Epithelial cell of proximal tubule (primary cell): Measurements from ENCODE around the gene TSPAN14. TPM values are rescaled to one million over a fixed set of nuclear protein-coding genes. Genes with fewer than 3 reads are reported as not detected.

Experiments used
- DNase-seq: peaks from one replicate; pipeline ENCODE4 v3.0.0-alpha.2; 2011; ENCODE audit warnings: low read depth
- H3K4me3 ChIP-seq: 2 replicates; pipeline ENCODE4 v1.5.1; 2011; ENCODE audit warnings: low read depth, mild to moderate bottlenecking, low read length
- total RNA-seq: library from RNA; depleted of rRNA; stranded (reverse); fragments of >200 nt; gene quantifications from 2 replicates; pipeline ENCODE4 v1.2.3, GENCODE V29; 2015
- TF ChIP-seq, protein P1 (sequence below): conservative IDR thresholded peaks from 2 replicates; pipeline ENCODE4 v1.5.1; 2012; ENCODE audit warnings: low read depth, mild to moderate bottlenecking, low read length

TSPAN14 gene
- total RNA-seq, 1 donor from 2014 or later = 139 TPM

DNA sequence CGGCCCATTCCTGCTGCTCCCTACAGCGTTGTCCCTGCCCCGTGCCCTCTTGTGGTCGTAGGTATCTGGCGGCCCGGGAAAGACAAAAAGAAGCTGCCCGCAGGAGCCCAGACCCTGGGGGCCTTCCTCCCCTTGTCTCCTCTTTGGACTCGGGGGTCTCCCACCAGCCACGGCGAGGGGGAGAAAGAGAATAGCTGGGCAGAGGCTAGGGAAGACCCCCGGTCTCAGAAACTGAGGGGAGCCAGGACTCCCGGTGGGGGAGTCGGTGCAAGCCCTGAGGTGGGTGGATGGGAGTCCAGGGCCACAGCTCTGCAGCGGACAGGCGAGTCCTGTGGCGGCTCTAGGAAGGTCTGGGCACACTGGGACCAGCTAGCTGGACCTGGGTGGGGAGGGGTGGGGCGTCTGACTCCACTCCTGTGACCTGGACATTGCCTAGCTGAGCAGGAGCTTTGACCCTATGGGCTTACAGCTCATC is 82.3 kb downstream of the TSPAN14 start:
- DNase-seq = no peak
- H3K4me3 ChIP-seq = peak overlapping the region; percentile 42

DNA sequence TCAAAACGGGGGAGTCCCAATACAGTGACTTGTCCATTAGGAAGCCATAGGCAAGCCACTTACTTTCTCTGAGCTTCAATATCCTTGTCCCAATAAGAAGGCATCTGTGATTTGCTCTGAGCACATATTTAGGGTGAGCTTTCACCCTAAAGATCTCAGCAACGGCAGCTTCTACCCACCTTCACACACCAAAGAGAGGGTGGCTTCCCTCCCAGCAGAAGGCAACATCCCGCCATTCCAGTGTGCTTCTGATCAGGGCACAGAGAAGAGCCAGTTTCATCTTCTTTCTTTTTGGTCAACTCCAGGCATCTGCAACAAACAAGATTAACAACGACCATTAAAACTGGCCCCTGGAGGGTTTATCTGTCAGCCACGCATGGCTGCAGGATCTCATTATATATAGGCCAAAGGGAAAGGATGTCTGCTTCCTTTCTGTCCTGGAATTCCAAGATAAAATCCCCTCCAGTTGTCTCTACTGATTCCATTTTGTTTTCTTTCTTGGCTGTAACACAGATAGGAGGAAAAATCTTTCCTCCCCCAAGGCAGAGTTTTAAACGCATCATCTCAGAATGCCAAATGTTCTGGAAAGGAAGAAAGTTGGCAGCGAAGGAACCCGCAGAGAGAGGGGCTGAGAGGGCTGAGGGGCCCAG is 83.1 kb downstream of the TSPAN14 start:
- TF ChIP-seq, protein P1, sequence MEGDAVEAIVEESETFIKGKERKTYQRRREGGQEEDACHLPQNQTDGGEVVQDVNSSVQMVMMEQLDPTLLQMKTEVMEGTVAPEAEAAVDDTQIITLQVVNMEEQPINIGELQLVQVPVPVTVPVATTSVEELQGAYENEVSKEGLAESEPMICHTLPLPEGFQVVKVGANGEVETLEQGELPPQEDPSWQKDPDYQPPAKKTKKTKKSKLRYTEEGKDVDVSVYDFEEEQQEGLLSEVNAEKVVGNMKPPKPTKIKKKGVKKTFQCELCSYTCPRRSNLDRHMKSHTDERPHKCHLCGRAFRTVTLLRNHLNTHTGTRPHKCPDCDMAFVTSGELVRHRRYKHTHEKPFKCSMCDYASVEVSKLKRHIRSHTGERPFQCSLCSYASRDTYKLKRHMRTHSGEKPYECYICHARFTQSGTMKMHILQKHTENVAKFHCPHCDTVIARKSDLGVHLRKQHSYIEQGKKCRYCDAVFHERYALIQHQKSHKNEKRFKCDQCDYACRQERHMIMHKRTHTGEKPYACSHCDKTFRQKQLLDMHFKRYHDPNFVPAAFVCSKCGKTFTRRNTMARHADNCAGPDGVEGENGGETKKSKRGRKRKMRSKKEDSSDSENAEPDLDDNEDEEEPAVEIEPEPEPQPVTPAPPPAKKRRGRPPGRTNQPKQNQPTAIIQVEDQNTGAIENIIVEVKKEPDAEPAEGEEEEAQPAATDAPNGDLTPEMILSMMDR = no peak
- DNase-seq = no peak
- no peak overlapping the region for H3K4me3 ChIP-seq

More for the DNA sequence above, 82.3 kb downstream of the TSPAN14 start:
- TF ChIP-seq, protein P1 = no peak

DNA sequence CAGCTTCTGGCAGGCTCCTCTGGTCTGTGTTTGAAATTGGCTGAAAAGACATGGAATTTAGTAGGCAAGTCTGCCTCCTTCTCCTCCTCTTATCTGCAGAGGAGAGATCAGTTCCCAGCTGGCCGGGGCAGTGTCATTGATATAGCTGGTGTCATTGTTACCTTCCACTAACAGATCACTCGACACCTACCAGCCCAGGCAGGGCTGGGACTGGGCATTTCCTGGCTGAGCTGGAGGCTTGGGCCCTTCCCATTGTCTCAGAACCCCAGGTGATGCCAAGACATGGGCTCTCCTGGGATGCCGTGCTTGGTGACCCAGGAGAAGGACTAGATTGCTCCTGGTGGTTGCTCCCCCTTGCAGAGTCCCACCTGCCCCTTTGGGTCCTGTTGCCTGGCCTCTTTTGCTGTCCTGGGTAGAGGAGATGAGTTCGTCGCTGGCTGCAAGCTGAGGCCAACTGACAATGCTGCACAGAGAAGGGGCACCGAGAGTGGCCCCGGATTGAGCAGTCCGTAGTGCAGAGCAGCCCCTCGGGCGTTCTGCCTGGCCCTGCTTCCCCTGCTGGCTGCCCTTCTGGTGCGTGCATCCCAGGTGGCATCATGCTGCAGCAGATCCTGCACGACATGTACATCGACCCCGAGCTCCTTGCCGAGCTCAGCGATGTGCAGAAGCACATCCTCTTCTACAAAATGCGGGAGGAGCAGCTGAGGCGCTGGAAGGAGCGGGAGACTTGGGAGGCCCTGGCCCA is 83.8 kb downstream of the TSPAN14 start, which contains the start of gene SH2D4B:
Gene SH2D4B (plus strand): TSS at position 167 of the 745 bp plus-strand sequence. CDS start 430 bp downstream, at position 597.
- TF ChIP-seq, protein P1 = no peak
- no peak within 1 kb of the TSS for H3K4me3 ChIP-seq
- no peak for DNase-seq

DNA sequence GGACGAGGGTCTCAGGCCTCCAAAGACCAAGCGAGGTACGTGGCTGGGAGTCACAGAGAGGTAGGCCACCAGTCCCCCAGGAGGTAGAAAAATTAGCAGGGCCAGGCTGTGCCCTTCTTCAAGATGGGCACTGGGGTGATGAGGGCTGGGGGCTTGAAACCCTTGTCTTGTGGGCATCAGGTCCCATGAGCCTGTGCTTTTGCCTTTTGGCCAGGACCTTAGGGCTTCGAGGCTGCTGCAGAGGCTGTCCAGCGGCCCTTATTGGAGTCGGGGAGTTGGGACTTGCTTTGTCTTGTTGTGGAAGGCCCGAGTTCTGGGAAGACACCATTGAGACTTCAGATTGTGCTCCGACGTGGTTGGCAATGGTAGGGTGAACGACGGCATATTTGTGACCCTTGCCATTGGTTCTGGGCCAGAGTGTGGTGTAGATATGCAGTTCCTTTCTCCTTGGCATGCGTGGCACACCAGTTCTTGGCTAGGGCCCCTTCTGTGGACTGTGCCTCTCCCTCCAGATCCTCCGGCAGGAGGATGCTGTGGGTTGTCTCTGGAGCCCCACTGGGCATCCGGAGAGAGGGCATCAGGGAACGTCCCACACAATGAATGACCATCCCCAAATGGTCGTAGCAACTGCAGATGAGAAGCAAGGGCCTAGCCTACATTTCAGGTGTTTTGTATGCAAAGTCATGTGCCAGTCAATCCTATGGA is 84.5 kb downstream of the TSPAN14 start:
- no peak for DNase-seq
- TF ChIP-seq, protein P1 = no peak

DNA sequence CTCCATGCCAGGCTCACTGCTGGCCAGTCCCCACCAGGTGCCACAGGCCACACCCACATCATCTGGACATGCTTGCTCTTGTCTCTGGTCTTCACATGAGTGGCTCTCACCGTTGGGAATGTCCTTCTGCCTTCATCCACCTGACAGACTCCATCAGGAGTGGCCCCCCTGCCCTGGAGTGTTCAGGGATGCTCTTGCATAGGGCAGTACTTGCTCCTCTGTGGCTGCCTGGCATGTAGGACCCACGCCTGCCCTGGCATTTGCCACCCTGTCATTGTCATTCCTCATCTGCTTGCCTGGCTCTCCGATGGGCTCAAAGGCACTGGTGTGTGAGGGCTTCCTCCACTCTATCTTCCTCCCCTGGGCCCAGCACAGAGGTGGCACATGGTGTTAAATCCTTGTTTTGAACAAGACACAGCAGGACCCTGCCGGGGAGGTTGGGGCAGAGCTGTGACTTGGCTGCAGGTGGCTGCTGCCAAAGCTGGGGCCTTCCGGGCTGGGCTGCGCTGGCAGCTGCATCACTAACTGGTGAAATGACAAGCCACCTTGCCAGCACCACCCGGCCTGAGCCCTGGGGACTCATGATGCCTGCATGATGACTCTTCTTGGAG is 85.4 kb downstream of the TSPAN14 start:
- DNase-seq = no peak
- no peak overlapping the region for H3K4me3 ChIP-seq
- TF ChIP-seq, protein P1 = no peak

More for the DNA sequence above, 84.5 kb downstream of the TSPAN14 start:
- H3K4me3 ChIP-seq = no peak overlapping the region

DNA sequence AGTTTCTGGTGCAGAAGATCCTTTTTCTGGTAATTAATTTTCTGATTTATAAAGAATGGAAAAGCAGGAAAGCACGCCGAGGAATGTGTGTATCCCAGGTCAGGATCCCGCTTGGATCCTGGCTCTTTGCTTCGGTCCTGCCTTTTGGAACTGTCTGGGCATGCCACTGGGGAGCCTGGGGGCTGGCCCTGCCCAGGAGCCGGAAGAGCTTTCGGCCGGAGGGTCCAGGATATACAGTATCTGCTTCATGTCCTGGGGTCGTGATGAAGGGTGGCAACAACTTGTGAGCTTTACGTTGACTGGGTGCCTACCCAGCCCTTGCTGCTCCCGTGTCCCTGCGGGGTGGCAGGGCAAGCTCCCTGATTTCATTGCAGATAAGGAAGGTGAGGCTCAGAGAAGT is 86.0 kb downstream of the TSPAN14 start:
- TF ChIP-seq, protein P1 = no peak
- no peak for DNase-seq
- no peak overlapping the region for H3K4me3 ChIP-seq
